Measurements from ENCODE around the gene PRR33.

- TF ChIP-seq CTCF (IDR thresholded peaks at IDR 0.05; ENCODE audit: low read depth, low read length, missing input control) = no peak
- TF ChIP-seq TAF1 (conservative IDR thresholded peaks at IDR 0.05) = no peak
Measured at GRCh38 chr11:1890856-1891830, 552 bp downstream of the PRR33 start.
